ENCODE results near the gene KNL1.
"Not testable (repeated sequence)": the region's sequence is repeated elsewhere in the genome, so short reads cannot be mapped to it uniquely, and the experiment has no call there.

The KNL1 gene

DNA sequence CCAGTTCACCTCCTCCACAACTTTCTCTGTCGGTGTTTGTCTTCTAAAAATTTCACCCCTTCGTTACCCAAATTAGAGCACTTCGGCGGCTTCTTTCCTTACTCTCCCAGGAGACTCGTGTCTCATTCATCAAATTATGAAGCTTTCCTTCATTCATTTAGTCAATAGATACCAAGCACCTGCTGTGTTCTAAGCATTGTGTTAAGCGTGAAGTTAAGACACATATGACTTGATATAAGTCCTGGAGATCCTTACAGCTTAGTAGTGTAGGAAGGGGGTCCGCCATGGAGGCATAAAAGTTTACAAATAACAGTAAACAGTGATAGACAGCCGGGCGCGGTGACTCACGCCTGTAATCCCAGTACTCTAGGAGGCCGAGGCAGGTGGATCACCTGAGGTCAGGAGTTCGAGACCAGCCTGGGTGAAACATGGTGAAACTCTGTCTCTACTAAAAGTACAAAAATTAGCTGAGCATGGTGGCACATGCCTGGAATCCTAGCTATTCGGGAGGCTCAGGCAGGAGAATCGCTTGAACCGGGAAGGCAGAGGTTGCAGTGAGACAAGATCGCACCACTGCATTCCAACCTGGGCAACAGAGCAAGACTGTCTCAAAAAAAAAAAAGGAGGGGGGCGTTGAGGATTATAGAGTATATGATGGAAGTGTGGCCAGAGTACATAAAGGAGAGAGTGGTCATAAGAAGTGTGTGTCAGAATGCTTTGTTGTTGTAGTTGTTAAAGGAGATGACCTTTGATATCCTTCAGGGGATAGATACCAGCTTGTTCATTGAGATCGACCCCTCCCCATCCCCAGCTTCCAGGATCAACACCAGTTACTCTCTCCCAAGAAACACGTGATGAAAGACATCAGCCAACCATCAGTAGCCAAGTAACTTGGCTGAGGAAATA, 28.5 kb upstream of the KNL1 start:
- Mint-ChIP-seq H3K9me3 (no peaks in the 10 kb centered on the region), H3K36me3 (ENCODE audit: low read depth) (peaks cover 15% of the 10 kb centered on the region), H3K4me3 (peak overlapping the region; percentile 93), H3K27me3 (no peaks in the 10 kb centered on the region), H3K4me1 (peaks cover 53% of the 10 kb centered on the region), H3K27ac (peak overlapping the region; percentile 87)
- DNase-seq (no peak), ATAC-seq (no peak)

DNA sequence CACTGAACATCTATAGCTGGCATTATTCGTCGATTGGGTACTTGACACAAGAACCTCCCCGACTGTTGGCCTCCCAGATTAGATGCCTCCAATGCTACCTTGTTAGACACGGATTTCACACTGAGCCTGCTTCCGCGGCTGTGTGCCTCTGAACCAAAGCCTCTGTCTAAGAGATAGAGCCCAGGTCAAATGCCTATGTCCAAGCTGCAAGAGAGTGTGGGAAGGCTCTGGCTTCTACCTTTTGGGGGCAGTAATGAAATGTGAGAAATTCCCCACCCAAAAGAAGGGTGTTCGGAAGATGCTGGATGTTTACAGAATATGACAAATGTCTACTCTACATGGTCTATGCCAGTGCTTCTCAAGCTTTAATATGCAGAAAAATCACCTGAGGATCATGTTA, 26.9 kb upstream of the KNL1 start:
- Mint-ChIP-seq H3K27me3 (no peaks in the 10 kb centered on the region), H3K36me3 (ENCODE audit: low read depth) (peaks cover 6% of the 10 kb centered on the region), H3K4me1 (peaks cover 51% of the 10 kb centered on the region), H3K9me3 (no peaks in the 10 kb centered on the region), H3K27ac (no peak overlapping the region), H3K4me3 (no peak overlapping the region)
- ATAC-seq: no peak
- DNase-seq: no peak

DNA sequence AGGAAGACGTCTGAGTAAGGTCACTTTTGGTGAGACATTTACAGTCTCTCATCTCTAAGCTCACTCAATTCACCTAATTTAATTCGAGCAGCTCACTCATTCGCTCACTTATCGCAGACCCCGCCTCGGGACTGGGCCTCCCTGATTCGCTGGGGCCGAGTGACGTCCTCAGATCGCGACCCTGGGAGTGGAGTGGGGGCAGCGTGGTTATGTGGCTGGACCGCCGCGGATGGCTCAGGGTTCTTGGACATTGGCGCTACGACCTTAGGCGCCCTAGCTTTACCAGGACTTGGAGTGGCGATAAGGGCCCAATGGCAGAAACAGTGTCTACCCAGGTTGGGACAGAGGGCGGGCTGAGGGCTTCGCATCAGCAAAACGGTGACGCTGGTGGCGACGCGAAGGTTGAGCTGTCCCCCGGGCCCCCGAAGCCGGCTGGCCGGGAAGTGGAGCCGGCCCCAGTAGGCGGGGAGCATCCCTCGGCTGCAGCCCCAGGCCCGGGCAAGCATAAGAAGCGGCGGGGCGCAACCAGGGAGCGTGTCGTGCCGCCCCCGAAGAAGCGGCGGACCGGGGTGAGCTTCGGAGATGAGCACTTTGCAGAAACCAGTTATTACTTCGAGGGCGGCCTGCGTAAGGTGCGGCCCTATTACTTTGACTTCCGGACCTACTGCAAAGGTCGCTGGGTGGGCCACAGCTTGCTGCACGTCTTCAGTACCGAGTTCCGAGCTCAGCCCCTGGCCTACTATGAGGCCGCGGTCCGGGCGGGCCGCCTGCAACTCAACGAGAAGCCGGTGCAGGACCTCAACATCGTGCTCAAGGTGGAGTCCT, 24.7 kb upstream of the KNL1 start, which contains the start of gene RPUSD2:
TSS of gene RPUSD2 (plus strand) at position 171 of the 825 bp plus-strand sequence. CDS start at position 210, 39 bp downstream.
- H3K9me3 Mint-ChIP-seq: no peaks in the 10 kb centered on the region
- no peaks in the 10 kb centered on the region for H3K27me3 Mint-ChIP-seq
- H3K27ac Mint-ChIP-seq: peak within 1 kb of the TSS; percentile 95
- DNase-seq (peak; percentile 95), ATAC-seq (peak; percentile 77)
- peaks cover 44% of the 10 kb centered on the region for H3K4me1 Mint-ChIP-seq
- H3K36me3 Mint-ChIP-seq (ENCODE audit: low read depth): peaks cover 16% of the 10 kb centered on the region
- H3K4me3 Mint-ChIP-seq: peak within 1 kb of the TSS; percentile 98

DNA sequence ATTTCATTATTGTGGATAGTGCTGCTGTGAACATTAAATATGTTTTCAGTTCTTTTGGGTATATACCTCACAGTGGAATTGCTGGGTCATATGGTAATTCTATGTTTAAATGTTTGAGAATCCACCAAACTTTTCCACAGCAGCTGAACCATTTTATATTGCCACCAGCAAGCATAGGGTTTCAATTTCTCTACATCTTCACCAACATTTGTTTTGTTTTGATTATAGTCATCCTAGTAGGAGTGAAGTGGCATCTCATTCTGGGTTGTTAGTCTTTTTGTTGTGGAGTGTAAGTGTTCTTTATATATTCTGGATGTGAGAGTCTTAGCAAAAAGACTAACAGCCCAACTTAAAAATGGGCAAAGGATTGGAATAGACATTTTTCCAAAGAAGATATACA, 18.9 kb upstream of the KNL1 start:
- DNase-seq: no peak
- Mint-ChIP-seq H3K27ac (peak overlapping the region; percentile 25), H3K36me3 (ENCODE audit: low read depth) (peaks cover 25% of the 10 kb centered on the region), H3K9me3 (no peaks in the 10 kb centered on the region), H3K4me1 (peaks cover 32% of the 10 kb centered on the region), H3K27me3 (no peaks in the 10 kb centered on the region), H3K4me3 (no peak overlapping the region)
- no peak for ATAC-seq

DNA sequence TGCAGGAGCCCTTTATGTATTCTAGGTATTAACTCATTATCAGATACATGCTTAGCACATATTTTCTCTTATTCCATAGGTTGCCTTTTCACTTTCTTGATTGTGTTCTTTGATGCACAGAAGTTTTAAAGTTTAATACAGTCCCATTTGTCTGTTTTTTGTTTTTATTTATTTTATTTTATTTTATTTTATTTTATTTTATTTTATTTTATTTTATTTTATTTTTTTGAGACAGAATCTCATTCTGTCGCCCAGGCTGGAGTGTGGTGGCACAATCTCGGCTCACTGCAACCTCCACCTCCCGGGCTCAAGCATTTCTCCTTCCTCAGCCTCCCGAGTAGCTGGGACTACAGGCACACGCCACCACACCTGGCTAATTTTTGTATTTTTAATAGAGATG, 17.1 kb upstream of the KNL1 start:
- not testable (repeated sequence) for ATAC-seq, H3K27ac Mint-ChIP-seq, DNase-seq, H3K9me3 Mint-ChIP-seq, H3K27me3 Mint-ChIP-seq, H3K4me3 Mint-ChIP-seq
- peaks cover 23% of the 10 kb centered on the region for H3K36me3 Mint-ChIP-seq (ENCODE audit: low read depth)
- peaks cover 20% of the 10 kb centered on the region for H3K4me1 Mint-ChIP-seq

DNA sequence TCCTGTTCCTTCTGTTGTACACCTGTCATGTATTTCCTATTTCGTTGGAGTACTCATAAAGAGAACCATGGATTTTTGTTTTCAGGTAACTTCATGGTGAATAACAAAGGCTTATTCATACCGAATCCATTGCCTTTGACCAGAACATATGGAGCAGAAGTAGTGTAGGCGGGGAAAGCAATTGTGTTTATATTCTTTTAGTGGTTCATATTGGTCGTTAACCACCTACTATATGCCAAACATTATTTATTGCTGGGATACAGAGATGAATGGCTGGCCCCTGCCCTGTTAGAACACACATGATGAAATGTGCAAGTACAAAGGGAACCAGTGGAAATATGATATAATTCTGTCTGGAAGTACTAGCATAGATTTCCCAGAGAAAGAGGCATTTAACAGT, 15.2 kb upstream of the KNL1 start:
- DNase-seq (no peak), ATAC-seq (no peak)
- no peak overlapping the region for H3K4me3 Mint-ChIP-seq
- H3K4me1 Mint-ChIP-seq: peaks cover 13% of the 10 kb centered on the region
- H3K36me3 Mint-ChIP-seq (ENCODE audit: low read depth): peaks cover 12% of the 10 kb centered on the region
- H3K9me3 Mint-ChIP-seq: no peaks in the 10 kb centered on the region
- no peaks in the 10 kb centered on the region for H3K27me3 Mint-ChIP-seq
- no peak overlapping the region for H3K27ac Mint-ChIP-seq

DNA sequence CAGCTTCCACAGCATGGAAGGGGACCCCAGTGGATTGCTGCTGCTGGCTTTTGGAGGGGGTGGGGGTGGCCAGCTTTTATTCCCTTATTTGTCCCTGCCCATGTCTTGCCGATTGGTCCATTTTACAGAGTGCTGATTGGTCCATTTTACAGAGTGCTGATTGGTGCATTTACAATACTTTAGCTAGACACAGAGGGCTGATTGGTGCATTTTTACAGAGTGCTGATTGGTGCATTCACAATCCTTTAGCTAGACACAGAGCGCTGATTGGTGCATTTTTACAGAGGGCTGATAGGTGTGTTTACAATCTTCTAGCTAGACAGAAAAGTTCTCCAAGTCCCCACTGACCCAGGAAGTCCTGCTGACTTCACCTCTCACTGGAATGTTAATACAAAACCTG, 12.3 kb upstream of the KNL1 start:
- H3K36me3 Mint-ChIP-seq (ENCODE audit: low read depth); H3K27ac Mint-ChIP-seq; ATAC-seq; H3K9me3 Mint-ChIP-seq; H3K4me1 Mint-ChIP-seq; H3K27me3 Mint-ChIP-seq; H3K4me3 Mint-ChIP-seq; DNase-seq: not testable (repeated sequence)

DNA sequence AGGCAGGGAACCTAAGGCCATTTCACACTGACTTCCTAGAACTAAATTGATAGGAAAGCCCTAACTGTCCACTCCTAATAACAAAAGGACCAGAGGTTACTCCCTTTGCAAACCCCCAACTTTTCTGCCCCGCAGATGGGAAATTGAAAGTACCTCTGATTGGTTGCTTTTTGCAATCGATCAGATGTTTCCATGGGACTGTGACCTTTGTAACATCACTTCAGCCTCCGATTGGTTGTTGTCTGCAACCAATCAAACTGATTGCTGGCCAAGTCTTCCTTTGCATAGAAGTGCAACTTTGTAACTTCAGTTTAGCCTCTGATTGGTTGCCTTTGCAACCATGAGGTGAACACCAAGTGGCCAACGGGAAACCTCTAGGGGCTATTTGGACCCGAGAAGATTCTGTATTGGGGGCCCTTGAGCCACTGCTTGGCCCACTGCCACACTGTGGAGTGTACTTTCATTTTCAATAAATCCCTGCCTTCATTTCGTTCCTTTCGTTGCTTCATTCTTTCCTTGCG, 11.3 kb upstream of the KNL1 start:
- DNase-seq (no peak), ATAC-seq (no peak)
- no peaks in the 10 kb centered on the region for H3K27me3 Mint-ChIP-seq
- H3K4me1 Mint-ChIP-seq: no peaks in the 10 kb centered on the region
- H3K9me3 Mint-ChIP-seq: no peaks in the 10 kb centered on the region
- H3K4me3 Mint-ChIP-seq: peak overlapping the region; percentile 55
- no peaks in the 10 kb centered on the region for H3K36me3 Mint-ChIP-seq (ENCODE audit: low read depth)
- no peak overlapping the region for H3K27ac Mint-ChIP-seq

DNA sequence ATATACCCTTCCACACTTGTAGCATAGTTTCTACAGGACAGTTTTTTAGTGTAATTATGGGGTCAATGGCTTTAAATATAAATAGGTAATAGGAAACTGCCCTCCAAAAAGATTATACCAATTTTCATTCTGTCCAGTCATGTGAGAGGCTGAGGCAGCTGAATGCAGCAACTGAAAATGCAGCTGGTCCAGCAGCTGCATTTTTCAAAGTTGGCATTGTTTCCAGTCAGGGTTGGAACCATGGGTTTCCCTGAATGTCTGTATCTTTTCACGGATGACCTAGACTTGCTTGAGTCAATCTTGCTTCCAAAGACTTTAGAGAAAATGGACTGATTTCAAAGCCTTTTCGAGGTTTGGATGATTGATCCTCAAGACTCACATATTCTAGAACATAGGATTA, 9.9 kb upstream of the KNL1 start:
- Mint-ChIP-seq H3K9me3 (no peaks in the 10 kb centered on the region), H3K4me1 (no peaks in the 10 kb centered on the region), H3K36me3 (ENCODE audit: low read depth) (no peaks in the 10 kb centered on the region), H3K27me3 (no peaks in the 10 kb centered on the region), H3K4me3 (no peak overlapping the region), H3K27ac (no peak overlapping the region)
- ATAC-seq (no peak), DNase-seq (no peak)

DNA sequence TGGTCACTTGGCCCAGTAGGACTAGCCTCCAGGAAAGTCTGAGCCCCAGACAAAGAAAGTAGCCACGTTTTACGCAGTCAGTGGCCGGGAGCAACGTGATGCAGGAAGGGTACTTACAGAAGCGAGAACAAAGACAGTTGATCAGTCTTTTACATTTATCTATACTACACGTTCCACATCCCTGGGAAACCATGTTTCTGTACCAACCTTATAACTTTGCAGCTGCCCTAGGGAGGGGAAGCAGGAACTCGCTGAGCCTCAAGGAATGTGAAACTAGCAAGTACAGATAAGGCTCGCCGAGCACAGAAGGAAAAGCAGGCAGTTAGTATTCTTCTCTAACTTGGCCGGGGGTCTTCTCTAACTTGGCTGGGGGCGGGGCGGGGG, 3.4 kb upstream of the KNL1 start:
- no peaks in the 10 kb centered on the region for H3K9me3 Mint-ChIP-seq
- H3K4me3 Mint-ChIP-seq: peak overlapping the region; percentile 82
- peaks cover 5% of the 10 kb centered on the region for H3K36me3 Mint-ChIP-seq (ENCODE audit: low read depth)

DNA sequence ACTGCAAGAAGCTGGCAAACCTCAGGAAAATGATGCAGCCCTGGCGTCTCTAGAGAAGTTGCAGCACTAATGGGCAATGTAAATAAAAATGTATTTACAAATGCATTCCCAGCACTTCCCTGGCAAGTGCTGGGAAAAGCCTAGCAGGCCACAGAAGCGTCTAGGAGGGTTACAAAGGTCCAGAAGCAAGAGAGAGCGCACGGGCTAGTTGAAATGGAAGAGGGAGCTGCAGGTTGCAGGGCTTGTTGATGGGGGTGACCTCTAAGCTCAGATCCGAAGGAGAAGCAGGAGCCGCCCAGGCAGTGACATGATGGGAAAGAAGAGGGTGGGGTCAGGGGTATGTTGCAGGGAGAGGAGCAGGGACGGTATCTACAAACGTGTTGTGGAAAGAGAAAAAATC, 2.7 kb upstream of the KNL1 start:
- H3K9me3 Mint-ChIP-seq: no peaks in the 10 kb centered on the region

More for the DNA sequence above, 3.4 kb upstream of the KNL1 start:
- H3K27ac Mint-ChIP-seq: peak overlapping the region; percentile 82
- no peak for ATAC-seq
- peaks cover 33% of the 10 kb centered on the region for H3K4me1 Mint-ChIP-seq
- peaks cover 6% of the 10 kb centered on the region for H3K27me3 Mint-ChIP-seq
- no peak for DNase-seq

DNA sequence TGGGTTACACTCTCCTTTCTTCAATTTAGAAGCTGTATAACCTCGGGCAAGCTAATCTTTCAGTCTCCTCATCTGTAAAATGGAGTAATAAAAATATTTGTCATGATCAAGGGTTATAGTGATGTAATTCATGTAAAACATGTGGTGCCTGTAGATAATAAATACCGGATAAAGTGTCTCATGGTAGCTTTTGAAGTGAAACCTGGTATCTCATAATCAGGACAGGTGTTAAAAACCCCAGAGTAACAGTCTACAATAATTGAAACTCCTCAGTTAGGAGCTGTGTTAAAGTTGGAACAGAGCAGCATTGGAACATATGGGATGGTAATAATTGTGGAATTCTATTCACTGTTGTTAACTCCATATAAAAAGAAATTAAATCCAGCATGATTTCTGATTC, 884 bp upstream of the KNL1 start:
- Mint-ChIP-seq H3K9me3 (no peaks in the 10 kb centered on the region), H3K27ac (peak overlapping the region; percentile 99), H3K4me3 (peak overlapping the region; percentile 94), H3K27me3 (peaks cover 9% of the 10 kb centered on the region), H3K36me3 (ENCODE audit: low read depth) (peaks cover 5% of the 10 kb centered on the region), H3K4me1 (peaks cover 33% of the 10 kb centered on the region)
- ATAC-seq: no peak
- DNase-seq: no peak

More for the DNA sequence above, 2.7 kb upstream of the KNL1 start:
- H3K27me3 Mint-ChIP-seq: peaks cover 9% of the 10 kb centered on the region
- ATAC-seq (no peak), DNase-seq (no peak)
- H3K4me1 Mint-ChIP-seq: peaks cover 33% of the 10 kb centered on the region
- no peak overlapping the region for H3K4me3 Mint-ChIP-seq
- H3K36me3 Mint-ChIP-seq (ENCODE audit: low read depth): peaks cover 5% of the 10 kb centered on the region
- no peak overlapping the region for H3K27ac Mint-ChIP-seq

DNA sequence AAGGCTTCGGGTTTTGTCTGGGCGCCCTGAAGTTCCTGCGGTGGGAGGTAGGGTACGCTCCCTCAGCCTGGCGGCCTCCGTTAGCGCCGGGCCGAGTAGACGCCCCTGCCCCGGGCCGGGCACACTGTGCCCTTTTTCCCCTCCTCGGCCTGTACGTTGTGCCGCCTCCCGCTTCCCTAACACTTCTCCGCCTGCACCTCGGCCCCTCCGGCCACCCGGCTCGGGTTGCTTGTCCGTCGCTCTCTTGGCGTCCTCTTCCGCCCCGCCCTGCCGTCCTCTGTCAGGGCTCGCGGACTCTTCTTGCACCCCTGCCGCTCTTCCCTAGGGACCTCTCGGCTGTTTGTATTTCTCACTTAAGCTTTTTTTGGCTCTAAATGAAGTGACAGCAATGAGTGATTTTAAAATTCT, 384 bp downstream of the KNL1 start:
- Mint-ChIP-seq H3K27me3 (peaks cover 9% of the 10 kb centered on the region), H3K36me3 (ENCODE audit: low read depth) (peaks cover 5% of the 10 kb centered on the region), H3K9me3 (no peaks in the 10 kb centered on the region), H3K27ac (peak overlapping the region; percentile 99), H3K4me1 (peaks cover 33% of the 10 kb centered on the region), H3K4me3 (peak overlapping the region; percentile 94)
- DNase-seq (peak; percentile 54), ATAC-seq (peak; percentile 62)

DNA sequence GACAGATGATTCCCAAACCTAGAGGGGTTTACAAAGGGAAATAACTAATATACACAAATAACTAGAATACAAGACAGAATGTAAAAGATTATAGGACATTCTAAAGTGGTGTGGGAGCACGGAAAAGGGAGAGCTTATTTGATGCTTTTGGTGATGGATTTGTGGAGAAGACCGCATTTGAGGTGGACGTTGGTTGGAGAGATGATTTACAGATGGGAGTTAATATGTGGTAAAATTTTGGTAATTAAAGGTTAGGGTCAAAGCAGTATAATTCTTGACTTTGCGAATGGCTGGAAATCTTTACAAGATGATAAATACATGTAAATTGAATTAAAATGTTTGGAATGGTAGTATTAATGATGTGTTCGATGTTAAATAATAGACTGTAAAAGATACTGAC, 1.2 kb downstream of the KNL1 start:
- Mint-ChIP-seq H3K27me3 (peaks cover 9% of the 10 kb centered on the region), H3K9me3 (no peaks in the 10 kb centered on the region), H3K27ac (no peak overlapping the region), H3K36me3 (ENCODE audit: low read depth) (peaks cover 5% of the 10 kb centered on the region), H3K4me1 (peaks cover 28% of the 10 kb centered on the region), H3K4me3 (peak overlapping the region; percentile 94)
- ATAC-seq: no peak
- no peak for DNase-seq

Data from activated naive CD8-positive, alpha-beta T cell treated with anti-CD3 and anti-CD28 coated beads, Interleukin-2, amount 50 U/mL, for 24 hours (primary cell).